Astrocyte of the cerebellum (primary cell): ENCODE results near the gene ARHGEF11.

Experiments
- DNase-seq: peaks from one replicate; pipeline ENCODE4 v3.0.0-alpha.2; 2011; ENCODE audit warnings: low read depth
- H3K4me3 ChIP-seq: 2 replicates; pipeline ENCODE4 v1.5.1; 2011; ENCODE audit warnings: mild to moderate bottlenecking, low read depth, low read length, moderate library complexity
- in situ Hi-C: cut with HindIII; loops from 2 replicates; pipeline ENCODE4 v1.10.0; 2017; ENCODE audit warnings: low sequenced_read_pairs
- TF ChIP-seq, protein P1 (sequence below): IDR thresholded peaks from 2 replicates; pipeline ENCODE4 v1.5.1; 2012; ENCODE audit warnings: low read length, low read depth, moderate library complexity, mild to moderate bottlenecking; ENCODE audit errors: missing control alignments

ARHGEF11 gene

GRCh38 chr1:156947127-156947526 is 98.4 kb downstream of the ARHGEF11 start:
- no peak overlapping the region for H3K4me3 ChIP-seq
- in situ Hi-C loops, result loop anchor here (5.0 kb wide), 1 partner anchor 60 kb away; no protein-coding TSS in a partner anchor
- no peak for DNase-seq
- TF ChIP-seq, protein P1, sequence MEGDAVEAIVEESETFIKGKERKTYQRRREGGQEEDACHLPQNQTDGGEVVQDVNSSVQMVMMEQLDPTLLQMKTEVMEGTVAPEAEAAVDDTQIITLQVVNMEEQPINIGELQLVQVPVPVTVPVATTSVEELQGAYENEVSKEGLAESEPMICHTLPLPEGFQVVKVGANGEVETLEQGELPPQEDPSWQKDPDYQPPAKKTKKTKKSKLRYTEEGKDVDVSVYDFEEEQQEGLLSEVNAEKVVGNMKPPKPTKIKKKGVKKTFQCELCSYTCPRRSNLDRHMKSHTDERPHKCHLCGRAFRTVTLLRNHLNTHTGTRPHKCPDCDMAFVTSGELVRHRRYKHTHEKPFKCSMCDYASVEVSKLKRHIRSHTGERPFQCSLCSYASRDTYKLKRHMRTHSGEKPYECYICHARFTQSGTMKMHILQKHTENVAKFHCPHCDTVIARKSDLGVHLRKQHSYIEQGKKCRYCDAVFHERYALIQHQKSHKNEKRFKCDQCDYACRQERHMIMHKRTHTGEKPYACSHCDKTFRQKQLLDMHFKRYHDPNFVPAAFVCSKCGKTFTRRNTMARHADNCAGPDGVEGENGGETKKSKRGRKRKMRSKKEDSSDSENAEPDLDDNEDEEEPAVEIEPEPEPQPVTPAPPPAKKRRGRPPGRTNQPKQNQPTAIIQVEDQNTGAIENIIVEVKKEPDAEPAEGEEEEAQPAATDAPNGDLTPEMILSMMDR, result no peak

DNA sequence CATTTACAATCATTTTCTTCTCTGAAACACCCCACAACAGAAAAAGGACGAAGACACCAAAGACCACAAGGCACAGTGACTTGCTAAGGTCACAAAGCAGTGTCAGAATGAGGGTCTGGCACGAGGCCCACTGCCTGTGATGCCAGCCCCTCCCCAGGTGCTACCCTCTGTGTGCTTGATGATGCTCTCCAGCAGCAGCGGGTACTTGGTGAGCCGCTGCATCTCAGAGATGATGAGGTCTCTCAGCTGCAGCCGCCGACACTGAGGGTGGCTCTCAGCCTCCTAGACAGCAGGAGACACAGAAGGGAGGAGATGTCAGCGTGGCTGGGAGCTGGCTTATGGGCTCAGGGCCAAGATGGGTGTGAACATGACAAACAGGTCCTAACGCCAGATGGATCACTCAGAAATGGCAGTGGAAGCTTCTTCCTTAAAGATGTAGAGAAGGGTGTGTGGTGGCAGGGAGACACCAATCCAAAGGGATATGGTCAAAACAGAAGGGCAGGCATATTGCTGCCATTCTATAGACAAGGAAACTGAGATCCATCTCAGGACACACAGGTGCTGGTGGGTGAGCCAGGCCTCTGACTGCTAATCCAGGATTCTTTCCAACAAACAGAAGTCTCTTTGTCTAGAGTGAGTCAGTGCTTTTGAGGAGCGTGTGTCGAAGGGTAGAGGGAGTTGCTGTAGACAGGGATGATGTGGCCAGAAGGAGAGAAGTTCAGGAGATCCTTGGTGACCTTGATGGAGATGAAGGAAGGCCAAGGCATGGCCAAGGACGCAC is 99.5 kb downstream of the ARHGEF11 start:
- in situ Hi-C loops, result loop anchor here (5.0 kb wide), 1 partner anchor 59 kb away; no protein-coding TSS in a partner anchor

GRCh38 chr1:156944848-156945247 is 100.7 kb downstream of the ARHGEF11 start:
- in situ Hi-C loops, result loop anchor here (5.0 kb wide), 1 partner anchor 58 kb away; no protein-coding TSS in a partner anchor

More for the DNA sequence above, 99.5 kb downstream of the ARHGEF11 start:
- H3K4me3 ChIP-seq, result no peak overlapping the region
- TF ChIP-seq, protein P1, result no peak
- DNase-seq, result no peak

GRCh38 chr1:156944268-156944667 is 101.3 kb downstream of the ARHGEF11 start:
- no peak for DNase-seq
- in situ Hi-C loops, result no loop called here
- TF ChIP-seq, protein P1, result no peak
- no peak overlapping the region for H3K4me3 ChIP-seq

More at GRCh38 chr1:156944848-156945247, 100.7 kb downstream of the ARHGEF11 start:
- DNase-seq, result no peak
- TF ChIP-seq, protein P1, result no peak
- no peak overlapping the region for H3K4me3 ChIP-seq

DNA sequence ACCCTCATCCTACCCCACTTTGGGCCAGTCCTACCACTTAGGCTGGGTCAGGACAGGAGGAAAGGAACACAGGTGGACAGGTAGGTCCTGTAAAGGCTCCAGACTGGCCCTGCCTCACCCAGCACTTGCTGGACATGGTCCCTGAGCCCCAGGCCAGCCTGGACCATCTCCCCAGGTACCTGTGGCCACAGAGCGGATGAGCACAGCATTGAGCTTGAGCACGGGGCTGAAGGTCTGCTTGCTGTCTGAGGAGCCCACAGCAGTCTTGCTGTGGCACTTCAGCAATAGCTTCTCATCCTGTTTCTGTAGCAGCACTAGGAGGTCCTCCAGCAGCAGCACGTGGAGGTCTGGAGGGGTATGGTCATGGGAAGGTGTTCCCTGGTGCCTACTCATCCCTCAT is 101.8 kb downstream of the ARHGEF11 start:
- no peak overlapping the region for H3K4me3 ChIP-seq
- TF ChIP-seq, protein P1, result no peak
- in situ Hi-C loops, result no loop called here
- DNase-seq, result no peak

DNA sequence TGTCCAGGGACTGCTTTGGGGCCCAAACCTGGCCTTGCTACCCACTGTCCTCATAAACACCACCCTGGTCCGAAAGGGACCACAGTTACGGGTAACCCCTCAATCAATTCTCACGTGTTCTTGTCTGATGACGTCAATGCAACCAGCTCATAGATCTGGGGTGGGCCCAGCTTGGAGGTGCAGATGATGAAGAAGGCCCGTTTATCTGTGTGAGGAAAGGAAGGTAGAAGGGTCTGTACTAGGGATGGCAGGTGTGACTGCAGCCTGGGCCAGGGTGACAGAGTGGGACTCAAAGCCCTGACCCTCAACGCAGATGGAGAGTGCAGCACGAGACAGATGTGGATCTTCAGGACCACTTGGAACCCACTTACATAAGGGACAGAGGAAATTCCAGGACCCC is 103.0 kb downstream of the ARHGEF11 start:
- no peak overlapping the region for H3K4me3 ChIP-seq
- no peak for DNase-seq
- in situ Hi-C loops, result no loop called here
- TF ChIP-seq, protein P1, result no peak
